OCI-LY3 (cell line): ENCODE measurements around the gene IL9.

Experiments
- H2AFZ ChIP-seq: fragments of 200-600, 300-600 bp; shearing (Covaris generic); 2 replicates; pipeline ENCODE4 v1.6.0; 2014; ENCODE audit warnings: antibody characterized with exemption, low read depth, low read length
- H3K27ac ChIP-seq: fragments of 200-600, 300-600 bp; sonication (generic); 2 replicates; pipeline ENCODE4 v1.5.1; 2014; ENCODE audit warnings: mild to moderate bottlenecking, low read length, moderate library complexity, mixed read lengths
- H3K27me3 ChIP-seq: fragments of 200-600, 300-600 bp; sonication (generic); 2 replicates; pipeline ENCODE4 v1.6.1; 2014; ENCODE audit warnings: low read depth, low read length, mixed read lengths
- H3K36me3 ChIP-seq: fragments of 200-600, 300-600 bp; sonication (generic); replicated peaks from 2 replicates; pipeline ENCODE3; 2014; ENCODE audit warnings: low read depth, low read length, mixed read lengths
- H3K4me1 ChIP-seq: fragments of 300-600, 200-600 bp; sonication (generic); 2 replicates; pipeline ENCODE4 v1.6.1; 2014; ENCODE audit warnings: low read length, mixed read lengths
- H3K4me2 ChIP-seq: fragments of 200-600, 300-600 bp; sonication (generic); 2 replicates; pipeline ENCODE4 v1.6.1; 2014; ENCODE audit warnings: low read length, mixed read lengths
- H3K4me3 ChIP-seq: fragments of 300-600, 200-600 bp; sonication (generic); 2 replicates; pipeline ENCODE4 v1.5.1; 2014; ENCODE audit warnings: antibody characterized with exemption, mild to moderate bottlenecking, low read length, moderate library complexity
- H3K79me2 ChIP-seq: fragments of 300-600, 200-600 bp; shearing (Covaris generic); 2 replicates; pipeline ENCODE4 v1.6.1; 2014; ENCODE audit warnings: mild to moderate bottlenecking, low read length, mixed read lengths
- H3K9ac ChIP-seq: fragments of 300-600, 200-600 bp; shearing (Covaris generic); 2 replicates; pipeline ENCODE4 v1.6.0; 2014; ENCODE audit warnings: mild to moderate bottlenecking, low read length, moderate library complexity
- H3K9me3 ChIP-seq: fragments of 200-600, 300-600 bp; shearing (Covaris generic); 2 replicates; pipeline ENCODE4 v1.6.1; 2014; ENCODE audit warnings: low read length, mixed read lengths; ENCODE audit not compliant: insufficient read depth
- H4K20me1 ChIP-seq: fragments of 200-600, 300-600 bp; sonication (generic); 2 replicates; pipeline ENCODE4 v1.6.1; 2016; ENCODE audit warnings: low read length, mixed read lengths; ENCODE audit not compliant: insufficient read depth
- CTCF ChIP-seq: fragments of 200-600, 300-600 bp; sonication (generic); IDR thresholded peaks from 2 replicates; pipeline ENCODE4 v1.5.1; 2014; ENCODE audit warnings: antibody characterized with exemption, low read length, low read depth
- EZH2phosphoT487 ChIP-seq: fragments of 200-600 bp; shearing (Covaris generic); IDR thresholded peaks from 2 replicates; pipeline ENCODE4 v1.6.1; 2018; ENCODE audit warnings: antibody characterized with exemption, mixed run types, low read depth

Gene IL9

DNA sequence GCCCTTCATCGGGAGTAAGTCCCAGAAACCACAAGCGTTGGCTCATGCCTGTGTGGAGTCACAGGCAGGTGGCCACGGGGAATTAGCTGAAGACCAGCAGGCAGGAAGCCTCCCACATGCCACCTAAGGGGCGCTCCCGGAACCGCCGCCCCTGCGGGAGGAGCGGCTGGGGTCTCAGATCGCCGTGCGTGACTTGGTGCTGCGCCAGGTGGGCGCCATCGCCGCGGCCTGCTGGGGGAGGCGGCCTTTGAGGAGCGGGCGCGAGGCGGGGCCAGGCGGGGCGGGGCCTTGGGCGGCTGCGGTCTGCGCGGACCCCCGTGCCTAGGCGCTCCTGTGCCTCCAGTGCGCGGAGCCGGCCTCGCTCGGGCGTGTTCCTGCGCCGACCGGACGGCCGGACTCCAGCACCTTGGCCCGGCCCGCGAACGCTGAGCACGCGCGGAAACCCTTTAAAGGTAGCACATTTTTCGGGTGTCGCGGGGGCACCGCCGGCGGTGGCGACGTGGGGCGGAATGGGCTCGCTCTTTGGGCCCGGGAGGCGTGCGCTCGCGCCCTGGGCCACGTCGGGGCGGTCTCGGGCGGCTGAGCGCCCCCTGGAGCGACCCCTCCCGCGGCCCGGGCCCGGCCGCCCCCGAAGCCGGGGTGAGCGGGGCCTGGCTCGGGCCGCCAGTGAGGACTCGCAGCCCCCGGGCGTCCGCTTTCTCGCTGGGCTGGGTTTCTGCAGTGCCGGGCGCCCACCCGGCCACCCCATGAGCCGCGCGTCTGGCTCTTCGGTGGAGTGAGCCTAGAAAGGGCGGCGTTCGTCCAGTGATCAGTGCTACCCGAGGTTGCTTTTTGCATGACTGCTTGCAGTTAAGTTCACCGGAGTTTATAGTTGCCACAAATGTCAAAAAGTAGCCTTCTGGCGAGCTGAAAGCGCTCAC lies 34.6 kb upstream of the IL9 start:
- Histone ChIP-seq H3K9me3 (no peaks in the 10 kb centered on the region), H3K4me1 (no peaks in the 10 kb centered on the region), H3K79me2 (no peaks in the 10 kb centered on the region), H3K9ac (no peak overlapping the region), H4K20me1 (no peaks in the 10 kb centered on the region), H3K4me2 (no peak overlapping the region), H3K27me3 (peaks cover 20% of the 10 kb centered on the region), H3K4me3 (no peak overlapping the region), H3K27ac (no peak overlapping the region), H2AFZ (no peak overlapping the region), H3K36me3 (no peaks in the 10 kb centered on the region)
- TF ChIP-seq EZH2phosphoT487 (no peak), CTCF (no peak)

DNA sequence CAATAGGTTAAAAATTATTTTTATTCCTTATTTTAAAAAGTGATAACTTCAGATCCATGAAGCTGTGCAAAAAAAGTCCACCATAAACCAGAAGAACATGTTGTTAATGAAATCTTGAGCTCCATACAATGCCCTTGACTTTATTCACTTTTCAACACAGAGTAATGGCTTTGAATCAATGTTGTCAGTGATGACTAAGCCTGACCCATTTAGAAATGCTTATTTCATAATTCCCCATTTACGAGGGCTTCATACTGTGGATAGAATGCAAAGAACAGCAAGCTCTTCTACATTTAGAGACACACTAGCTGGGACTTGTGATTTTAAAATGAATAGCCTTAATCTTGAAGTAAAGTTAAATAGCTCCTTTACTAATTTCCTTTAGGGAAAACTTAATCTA lies 25.7 kb upstream of the IL9 start:
- Histone ChIP-seq H3K9me3 (no peaks in the 10 kb centered on the region), H3K79me2 (no peaks in the 10 kb centered on the region), H3K4me3 (no peak overlapping the region), H3K36me3 (no peaks in the 10 kb centered on the region), H3K4me1 (no peaks in the 10 kb centered on the region), H3K9ac (no peak overlapping the region), H4K20me1 (no peaks in the 10 kb centered on the region), H2AFZ (no peak overlapping the region), H3K27ac (no peak overlapping the region), H3K4me2 (no peak overlapping the region), H3K27me3 (peaks cover 21% of the 10 kb centered on the region)
- TF ChIP-seq CTCF (no peak), EZH2phosphoT487 (no peak)

GRCh38 chr5:135920199-135920598 lies 24.6 kb upstream of the IL9 start:
- Histone ChIP-seq H3K4me2 (no peak overlapping the region), H3K4me1 (no peaks in the 10 kb centered on the region), H3K4me3 (no peak overlapping the region), H2AFZ (no peak overlapping the region), H3K9me3 (no peaks in the 10 kb centered on the region), H3K27me3 (peaks cover 23% of the 10 kb centered on the region), H4K20me1 (no peaks in the 10 kb centered on the region), H3K36me3 (no peaks in the 10 kb centered on the region), H3K27ac (no peak overlapping the region), H3K79me2 (no peaks in the 10 kb centered on the region), H3K9ac (no peak overlapping the region)
- no peak for TF ChIP-seq EZH2phosphoT487
- no peak for TF ChIP-seq CTCF

- Histone ChIP-seq H3K4me3 (no peak overlapping the region), H3K79me2 (no peaks in the 10 kb centered on the region), H3K27me3 (peaks cover 39% of the 10 kb centered on the region), H3K4me2 (no peak overlapping the region), H3K9me3 (no peaks in the 10 kb centered on the region), H3K4me1 (no peaks in the 10 kb centered on the region), H3K9ac (no peak overlapping the region), H2AFZ (no peak overlapping the region), H3K27ac (no peak overlapping the region), H4K20me1 (no peaks in the 10 kb centered on the region), H3K36me3 (no peaks in the 10 kb centered on the region)
- no peak for TF ChIP-seq CTCF
- no peak for TF ChIP-seq EZH2phosphoT487
These were observed 21.1 kb upstream of the IL9 start for GRCh38 chr5:135916638-135917263.
